Endothelial cell of umbilical vein (primary cell): Measurements from ENCODE around the gene CARMIL3. TPM values are rescaled to one million over a fixed set of nuclear protein-coding genes. Genes with fewer than 3 reads are reported as not detected.

Experiments
- BruUV-seq: library from RNA; stranded (reverse); fragments of 400-500 nt; replicated peaks from 2 replicates; lab custom pipeline; 2021; lab: Mats Ljungman, UMichigan
- CTCF ChIA-PET: fragments of 300-600, 350-600 bp; sonication (Branson Sonifier 250); formaldehyde crosslinking; loops from one replicate; lab custom pipeline; 2021; ENCODE audit warnings: antibody characterized with exemption, inconsistent platforms; lab: Charles Lee
- POLR2A ChIA-PET: fragments of 300-600, 350-600 bp; sonication (Branson Sonifier 250); formaldehyde crosslinking; loops from one replicate; lab custom pipeline; 2021; ENCODE audit warnings: antibody characterized with exemption, inconsistent platforms; lab: Charles Lee
- DNase-seq: peaks from one replicate; pipeline ENCODE4 v3.0.0-alpha.2; 2011; ENCODE audit warnings: low read depth, low spot score
- FAIRE-seq: peaks from 2 replicates; lab custom pipeline; 2011; peaks lifted over from hg19 to GRCh38; lab: Jason Lieb, UNC
- H2AFZ ChIP-seq: 2 replicates; pipeline ENCODE4 v1.6.0; 2012; ENCODE audit warnings: low read depth, low read length, control low read depth, inconsistent platforms
- H3K27ac ChIP-seq: 2 replicates; pipeline ENCODE4 v1.5.1; 2011; ENCODE audit warnings: low read depth, mild to moderate bottlenecking, control low read depth, low read length, moderate library complexity; ENCODE audit not compliant: insufficient read depth
- H3K27me3 ChIP-seq, 2 experiments: 2 replicates each; pipeline versions ENCODE4 v1.6.0 to v1.6.1; 2011; ENCODE audit warnings: low read length in 2 of 2, mixed read lengths in 1 of 2; ENCODE audit not compliant: control insufficient read depth in 2 of 2, insufficient read depth in 2 of 2
- H3K36me3 ChIP-seq, 2 experiments: 2 replicates in 1 of 2; 3 replicates in 1 of 2; pipeline ENCODE4 v1.5.1; 2011; ENCODE audit warnings: low read length in 2 of 2, mild to moderate bottlenecking in 1 of 2, moderate library complexity in 1 of 2; ENCODE audit not compliant: control insufficient read depth in 2 of 2, insufficient read depth in 2 of 2; ENCODE audit errors: extremely low read depth in 1 of 2
- H3K4me1 ChIP-seq: 3 replicates; pipeline ENCODE4 v1.5.1; 2011; ENCODE audit warnings: mild to moderate bottlenecking, low read length; ENCODE audit not compliant: control insufficient read depth, insufficient read depth; ENCODE audit errors: extremely low read depth
- H3K4me2 ChIP-seq: 2 replicates; pipeline ENCODE4 v1.6.1; 2011; ENCODE audit warnings: low read length, control low read depth, mixed read lengths; ENCODE audit not compliant: insufficient read depth
- H3K4me3 ChIP-seq, 3 experiments: fragments of 200-600 bp in 1 of 3; sonication (generic), shearing (Covaris generic) in 1 of 3; replicated peaks in 1 of 3; 2 replicates each; pipeline ENCODE4 v1.5.1; 2011 to 2016; ENCODE audit warnings: control low read depth in 3 of 3, low read length in 3 of 3, mild to moderate bottlenecking in 2 of 3, inconsistent platforms in 1 of 3, low read depth in 1 of 3, moderate library complexity in 1 of 3; ENCODE audit not compliant: insufficient read depth in 1 of 3
- H3K79me2 ChIP-seq: 2 replicates; pipeline ENCODE4 v1.6.0; 2012; ENCODE audit warnings: low read length, inconsistent platforms; ENCODE audit not compliant: control insufficient read depth, insufficient read depth
- H3K9ac ChIP-seq: replicated peaks from 2 replicates; pipeline ENCODE3; 2011; ENCODE audit warnings: low read length, control low read depth; ENCODE audit not compliant: insufficient read depth; ENCODE audit errors: extremely low read depth
- H3K9me1 ChIP-seq: replicated peaks from 3 replicates; pipeline ENCODE4 v1.6.0; 2011; ENCODE audit warnings: mild to moderate bottlenecking, low read length; ENCODE audit not compliant: control insufficient read depth, insufficient read depth; ENCODE audit errors: extremely low read depth
- H3K9me3 ChIP-seq: replicated peaks from 2 replicates; pipeline ENCODE4 v1.5.1; 2012; ENCODE audit warnings: low read length, inconsistent platforms; ENCODE audit not compliant: control insufficient read depth, insufficient read depth
- H4K20me1 ChIP-seq: replicated peaks from 2 replicates; pipeline ENCODE3; 2011; ENCODE audit warnings: mild to moderate bottlenecking, low read length; ENCODE audit not compliant: control insufficient read depth, insufficient read depth; ENCODE audit errors: extremely low read depth
- CTCF ChIP-seq, 2 donors: IDR thresholded peaks; 1 replicate in 1 of 2; 2 replicates in 1 of 2; pipeline ENCODE4 v1.5.1; 2011; ENCODE audit warnings: low read length in 2 of 2, mild to moderate bottlenecking in 2 of 2, moderate library complexity in 2 of 2, control low read depth in 1 of 2, inconsistent platforms in 1 of 2, low read depth in 1 of 2; ENCODE audit not compliant: insufficient read depth in 1 of 2; ENCODE audit errors: extremely low read depth in 1 of 2
- GATA2 ChIP-seq: IDR thresholded peaks from 2 replicates; pipeline ENCODE4 v1.7.0; 2011; ENCODE audit warnings: low read depth, mild to moderate bottlenecking, moderate library complexity, mixed read lengths, low read length; ENCODE audit not compliant: insufficient read length, insufficient read depth
- JUN ChIP-seq: IDR thresholded peaks from 2 replicates; pipeline ENCODE4 v1.6.1; 2011; ENCODE audit warnings: borderline replicate concordance, low read depth; ENCODE audit not compliant: insufficient read length, insufficient read depth
- MAX ChIP-seq: IDR thresholded peaks from 2 replicates; pipeline ENCODE4 v1.6.1; 2011; ENCODE audit not compliant: insufficient read depth, insufficient read length
- MYC ChIP-seq: IDR thresholded peaks from one replicate; pipeline ENCODE4 v1.6.1; 2011; ENCODE audit warnings: mild to moderate bottlenecking, low read depth, low read length
- POLR2A ChIP-seq: IDR thresholded peaks from 2 replicates; pipeline ENCODE4 v1.6.1; 2012; ENCODE audit warnings: low read depth, mild to moderate bottlenecking, control low read depth, low read length
- POLR2AphosphoS5 ChIP-seq: IDR thresholded peaks from 2 replicates; pipeline ENCODE4 v1.6.1; 2012; ENCODE audit warnings: low read depth, mild to moderate bottlenecking, control low read depth, low read length, moderate library complexity; ENCODE audit not compliant: insufficient read depth
- dilution Hi-C: fragments of 300-500 bp; cut with MboI; formaldehyde crosslinking; loops from one replicate; pipeline ENCODE4 v1.15.0; 2019; ENCODE audit warnings: low sequenced_read_pairs; ENCODE audit not compliant: extremely low pct_ligation_motif_present
- intact Hi-C: fragments of 100-400 bp; cut with micrococcal nuclease; formaldehyde crosslinking; loops from one replicate; pipeline ENCODE4 v1.10.0; 2022
- polyA plus RNA-seq, 4 experiments: library from polyadenylated mRNA; depleted of rRNA in 3 of 4; stranded (reverse) in 3 of 4; unstranded in 1 of 4; fragments of >200 nt; gene quantifications; 2 replicates each; pipeline versions ENCODE4 v1.2.1 to v1.2.3, GENCODE V29; 2011 to 2012; ENCODE audit warnings: missing spikeins in 1 of 4
- total RNA-seq: library from RNA; stranded (reverse); gene quantifications from 2 replicates; pipeline ENCODE4 v1.2.3, GENCODE V29; 2021

Gene CARMIL3
- total and polyA plus RNA-seq, 2 donors (not counting 3 experiments of a cell fraction or from before 2014, with no cell fraction given), result 0.03 TPM; not detected in 1

GRCh38 chr14:24085215-24085614 is 33.4 kb downstream of the CARMIL3 start:
- intact Hi-C loops (no loop called here), dilution Hi-C loops (no loop called here)
- no peak overlapping the region for H2AFZ ChIP-seq
- H4K20me1 ChIP-seq, result no peaks in the 10 kb centered on the region
- no TSS peak for BruUV-seq
- no peak for DNase-seq
- H3K4me2 ChIP-seq, result no peak overlapping the region
- TF ChIP-seq CTCF (IDR thresholded peaks at IDR 0.05; ENCODE audit: extremely low read depth in 1 of 2, insufficient read depth in 1 of 2, low read depth in 1 of 2, low read length in 2 of 2) (no peak), MYC (no peak), JUN (no peak), POLR2A (no peak), MAX (no peak), POLR2AphosphoS5 (no peak), GATA2 (no peak)
- no peaks in the 10 kb centered on the region for H3K36me3 ChIP-seq
- ChIA-PET POLR2A (no interaction called here), CTCF (interaction anchor here (0.8 to 1.9 kb wide), 4 partner anchors 18 to 27 kb away, joined by 3 to 14 read pairs (median 4); no protein-coding TSS in a partner anchor)
- peaks cover 20 to 25% of the 10 kb centered on the region in 2 experiments for H3K27me3 ChIP-seq
- no peaks in the 10 kb centered on the region for H3K4me1 ChIP-seq
- FAIRE-seq, result no peak
- H3K9me3 ChIP-seq, result no peaks in the 10 kb centered on the region
- no peak overlapping the region for H3K9ac ChIP-seq
- no peak overlapping the region for H3K27ac ChIP-seq
- no peaks in the 10 kb centered on the region for H3K79me2 ChIP-seq
- no peaks in the 10 kb centered on the region for H3K9me1 ChIP-seq
- no peak overlapping the region for H3K4me3 ChIP-seq
